Measurements from ENCODE around the gene AHCY.
A peak's percentile ranks its signal among the peaks of the same experiment; 100 is the strongest.
"Not testable (repeated sequence)": the region's sequence is repeated elsewhere in the genome, so short reads cannot be mapped to it uniquely, and the experiment has no call there.

Gene AHCY

GRCh38 chr20:34322267-34323105 lies 19.3 kb upstream of the AHCY start:
- DNase-seq (ENCODE audit: low read depth in 2 of 2) = no peak

GRCh38 chr20:34320861-34321260 lies 17.7 kb upstream of the AHCY start:
- DNase-seq (ENCODE audit: low read depth in 2 of 2) = no peak

- no peak for DNase-seq (ENCODE audit: low read depth in 2 of 2)
Measured at GRCh38 chr20:34318609-34319443, 15.7 kb upstream of the AHCY start.

GRCh38 chr20:34316196-34316814 lies 13.2 kb upstream of the AHCY start:
- DNase-seq (ENCODE audit: low read depth in 2 of 2) = no peak

GRCh38 chr20:34315236-34315635 lies 12.1 kb upstream of the AHCY start:
- no peak for DNase-seq (ENCODE audit: low read depth in 2 of 2)

GRCh38 chr20:34312544-34313217 lies 9.5 kb upstream of the AHCY start:
- DNase-seq (ENCODE audit: low read depth in 2 of 2) = peak; percentile 80 to 81

GRCh38 chr20:34312024-34312460 lies 8.9 kb upstream of the AHCY start:
- DNase-seq (ENCODE audit: low read depth in 2 of 2) = no peak

- DNase-seq (ENCODE audit: low read depth in 2 of 2) = no peak
Measured at GRCh38 chr20:34311118-34312023, 8.2 kb upstream of the AHCY start.

- DNase-seq (ENCODE audit: low read depth in 2 of 2) = no peak
Measured at GRCh38 chr20:34310481-34311117, 7.4 kb upstream of the AHCY start.

- no peak for DNase-seq (ENCODE audit: low read depth in 2 of 2)
Measured at GRCh38 chr20:34309691-34310090, 6.5 kb upstream of the AHCY start.

GRCh38 chr20:34305333-34306230 lies 2.4 kb upstream of the AHCY start:
- DNase-seq (ENCODE audit: low read depth in 2 of 2) = no peak

- no peak for DNase-seq (ENCODE audit: low read depth in 2 of 2)
Measured at GRCh38 chr20:34302312-34302722, 838 bp downstream of the AHCY start.

GRCh38 chr20:34301587-34302311 lies 1.4 kb downstream of the AHCY start:
- DNase-seq (ENCODE audit: low read depth in 2 of 2) = no peak

- DNase-seq (ENCODE audit: low read depth in 2 of 2) = no peak
Measured at GRCh38 chr20:34300809-34301586, 2.2 kb downstream of the AHCY start.

GRCh38 chr20:34300256-34300806 lies 2.8 kb downstream of the AHCY start:
- DNase-seq (ENCODE audit: low read depth in 2 of 2) = no peak

- DNase-seq (ENCODE audit: low read depth in 2 of 2) = no peak
Measured at GRCh38 chr20:34299556-34300255, 3.4 kb downstream of the AHCY start.

GRCh38 chr20:34298294-34298784 lies 4.8 kb downstream of the AHCY start:
- DNase-seq (ENCODE audit: low read depth in 2 of 2) = not testable (repeated sequence)

Measured in stimulated activated CD4-positive, alpha-beta T cell treated with anti-CD3 and anti-CD28 coated beads, Interleukin-4, amount 100 ng/mL, for 48 hours (primary cell).